Astrocyte (in vitro differentiated cells and primary cell): ENCODE results near the gene FASN. TPM values are rescaled to one million over a fixed set of nuclear protein-coding genes. Genes with fewer than 3 reads are reported as not detected.

Source experiments
- DNase-seq: peaks from one replicate; pipeline ENCODE4 v3.0.0-alpha.2; 2010; ENCODE audit warnings: low read depth
- FAIRE-seq: peaks from 2 replicates; lab custom pipeline; 2011; peaks lifted over from hg19 to GRCh38; lab: Jason Lieb, UNC
- H2AFZ ChIP-seq: 2 replicates; pipeline ENCODE4 v1.6.0; 2012; ENCODE audit warnings: low read depth, low read length, inconsistent platforms
- H3K27ac ChIP-seq: 2 replicates; pipeline ENCODE4 v1.5.1; 2011; ENCODE audit warnings: low read depth, low read length, inconsistent platforms
- H3K27me3 ChIP-seq: 2 replicates; pipeline ENCODE4 v1.6.0; 2011; ENCODE audit warnings: low read length, inconsistent platforms; ENCODE audit not compliant: insufficient read depth
- H3K36me3 ChIP-seq: 2 replicates; pipeline ENCODE4 v1.5.1; 2011; ENCODE audit warnings: low read length, inconsistent platforms; ENCODE audit not compliant: insufficient read depth
- H3K4me1 ChIP-seq: 2 replicates; pipeline ENCODE4 v1.5.1; 2011; ENCODE audit warnings: low read length, inconsistent platforms; ENCODE audit not compliant: insufficient read depth
- H3K4me2 ChIP-seq: 2 replicates; pipeline ENCODE4 v1.6.0; 2012; ENCODE audit warnings: low read length, inconsistent platforms
- H3K4me3 ChIP-seq: 2 replicates; pipeline ENCODE4 v1.5.1; 2011; ENCODE audit warnings: low read depth, mild to moderate bottlenecking, low read length, inconsistent platforms; ENCODE audit not compliant: insufficient read depth
- H3K79me2 ChIP-seq: 2 replicates; pipeline ENCODE4 v1.6.0; 2012; ENCODE audit warnings: mild to moderate bottlenecking, low read length, inconsistent platforms; ENCODE audit not compliant: insufficient read depth
- H3K9ac ChIP-seq: 2 replicates; pipeline ENCODE4 v1.6.0; 2012; ENCODE audit warnings: mild to moderate bottlenecking, low read length, inconsistent platforms
- H3K9me3 ChIP-seq: 2 replicates; pipeline ENCODE4 v1.5.1; 2012; ENCODE audit warnings: low read depth, mild to moderate bottlenecking, low read length, inconsistent platforms; ENCODE audit not compliant: insufficient read depth
- H4K20me1 ChIP-seq: 2 replicates; pipeline ENCODE4 v1.6.0; 2012; ENCODE audit warnings: low read length, inconsistent platforms; ENCODE audit not compliant: insufficient read depth
- H3K27ac Mint-ChIP-seq: one replicate; pipeline ENCODE4 v1.8.0; 2021; ENCODE audit warnings: mild to moderate bottlenecking, mixed read lengths; ENCODE audit not compliant: unreplicated experiment
- H3K27me3 Mint-ChIP-seq: one replicate; pipeline ENCODE4 v1.8.0; 2021; ENCODE audit warnings: low read depth, mixed read lengths; ENCODE audit not compliant: unreplicated experiment
- H3K36me3 Mint-ChIP-seq: one replicate; pipeline ENCODE4 v1.8.0; 2021; ENCODE audit warnings: low read depth, mixed read lengths; ENCODE audit not compliant: unreplicated experiment
- H3K4me1 Mint-ChIP-seq: one replicate; pipeline ENCODE4 v1.8.0; 2021; ENCODE audit warnings: low read depth, mixed read lengths; ENCODE audit not compliant: unreplicated experiment
- H3K4me3 Mint-ChIP-seq: one replicate; pipeline ENCODE4 v1.8.0; 2021; ENCODE audit warnings: mild to moderate bottlenecking, moderate library complexity, mixed read lengths; ENCODE audit not compliant: unreplicated experiment
- H3K9me3 Mint-ChIP-seq: one replicate; pipeline ENCODE4 v1.8.0; 2021; ENCODE audit warnings: mild to moderate bottlenecking, mixed read lengths; ENCODE audit not compliant: unreplicated experiment
- EZH2 ChIP-seq: IDR thresholded peaks from 2 replicates; pipeline ENCODE4 v1.6.1; 2012; ENCODE audit warnings: mild to moderate bottlenecking, low read length, inconsistent platforms; ENCODE audit not compliant: insufficient read depth
- total RNA-seq: library from RNA; stranded (reverse); gene quantifications from 2 replicates; pipeline ENCODE4 v1.2.1, GENCODE V29; 2021
- TF ChIP-seq, protein P1 (sequence below): IDR thresholded peaks from 2 replicates; pipeline ENCODE4 v1.5.1; 2011; ENCODE audit warnings: low read depth, mild to moderate bottlenecking, inconsistent platforms, low read length, moderate library complexity; ENCODE audit not compliant: insufficient read depth

FASN gene
- total RNA-seq, 1 donor from 2014 or later, result 203 TPM

DNA sequence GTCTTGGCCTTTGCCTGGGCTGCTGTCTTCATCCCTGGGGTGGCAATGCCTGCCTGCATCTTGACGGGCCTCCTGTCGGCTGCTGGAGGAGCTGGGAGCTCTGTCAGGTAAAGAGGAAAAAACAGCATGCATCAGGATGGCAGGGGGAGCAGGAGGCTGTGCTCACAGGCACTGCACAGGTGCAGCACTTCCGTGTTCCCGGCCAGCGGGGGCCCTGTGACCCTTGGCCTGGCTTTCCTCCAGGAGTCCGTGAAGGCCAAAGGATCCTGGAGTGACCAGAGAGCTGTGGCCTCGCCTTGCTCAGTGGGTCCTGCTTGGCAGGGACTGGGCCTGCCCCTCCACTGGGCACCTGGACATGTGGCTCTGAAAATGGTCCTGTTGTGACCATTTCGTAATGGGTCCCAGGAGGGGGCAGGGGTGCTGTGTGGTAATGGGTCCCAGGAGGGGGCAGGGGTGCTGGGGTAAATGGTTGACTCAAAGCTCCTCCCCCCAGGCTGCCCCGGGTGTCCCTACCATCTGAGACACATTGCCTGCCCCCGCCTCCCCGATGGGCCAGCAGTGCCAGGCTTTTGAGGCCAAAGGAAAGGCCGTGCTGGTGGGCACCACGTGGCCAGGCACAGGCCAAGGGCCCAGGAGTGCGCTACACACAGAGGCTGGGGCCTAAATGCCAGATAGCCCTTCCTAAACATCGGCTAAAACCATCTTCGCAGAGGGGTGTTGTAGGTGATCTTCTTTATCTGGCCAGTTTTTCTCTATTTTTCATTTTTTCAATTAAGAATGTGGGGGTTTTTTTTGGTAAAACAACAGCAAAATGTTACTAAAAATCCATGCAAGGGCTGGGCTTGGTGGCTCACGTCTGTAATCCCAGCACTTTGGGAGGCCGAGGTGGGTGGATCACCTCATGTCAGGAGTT, 4.0 kb upstream of the FASN start:
- Histone ChIP-seq H2AFZ (no peak overlapping the region), H3K4me1 (peaks cover 19% of the 10 kb centered on the region), H3K27me3 (no peaks in the 10 kb centered on the region), H3K36me3 (no peaks in the 10 kb centered on the region), H3K4me3 (no peak overlapping the region), H3K4me2 (no peak overlapping the region), H3K27ac (no peak overlapping the region), H3K9me3 (no peaks in the 10 kb centered on the region), H3K79me2 (peaks cover 10% of the 10 kb centered on the region), H4K20me1 (peaks cover 3% of the 10 kb centered on the region), H3K9ac (no peak overlapping the region)
- H3K27ac Mint-ChIP-seq, result no peak overlapping the region
- H3K27me3 Mint-ChIP-seq, result no peaks in the 10 kb centered on the region
- H3K9me3 Mint-ChIP-seq, result no peaks in the 10 kb centered on the region
- H3K4me1 Mint-ChIP-seq, result peaks cover 6% of the 10 kb centered on the region
- FAIRE-seq (no peak), DNase-seq (no peak)
- no peak for TF ChIP-seq EZH2
- TF ChIP-seq, protein P1, sequence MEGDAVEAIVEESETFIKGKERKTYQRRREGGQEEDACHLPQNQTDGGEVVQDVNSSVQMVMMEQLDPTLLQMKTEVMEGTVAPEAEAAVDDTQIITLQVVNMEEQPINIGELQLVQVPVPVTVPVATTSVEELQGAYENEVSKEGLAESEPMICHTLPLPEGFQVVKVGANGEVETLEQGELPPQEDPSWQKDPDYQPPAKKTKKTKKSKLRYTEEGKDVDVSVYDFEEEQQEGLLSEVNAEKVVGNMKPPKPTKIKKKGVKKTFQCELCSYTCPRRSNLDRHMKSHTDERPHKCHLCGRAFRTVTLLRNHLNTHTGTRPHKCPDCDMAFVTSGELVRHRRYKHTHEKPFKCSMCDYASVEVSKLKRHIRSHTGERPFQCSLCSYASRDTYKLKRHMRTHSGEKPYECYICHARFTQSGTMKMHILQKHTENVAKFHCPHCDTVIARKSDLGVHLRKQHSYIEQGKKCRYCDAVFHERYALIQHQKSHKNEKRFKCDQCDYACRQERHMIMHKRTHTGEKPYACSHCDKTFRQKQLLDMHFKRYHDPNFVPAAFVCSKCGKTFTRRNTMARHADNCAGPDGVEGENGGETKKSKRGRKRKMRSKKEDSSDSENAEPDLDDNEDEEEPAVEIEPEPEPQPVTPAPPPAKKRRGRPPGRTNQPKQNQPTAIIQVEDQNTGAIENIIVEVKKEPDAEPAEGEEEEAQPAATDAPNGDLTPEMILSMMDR, result no peak
- H3K4me3 Mint-ChIP-seq, result no peak overlapping the region
- H3K36me3 Mint-ChIP-seq, result no peaks in the 10 kb centered on the region

DNA sequence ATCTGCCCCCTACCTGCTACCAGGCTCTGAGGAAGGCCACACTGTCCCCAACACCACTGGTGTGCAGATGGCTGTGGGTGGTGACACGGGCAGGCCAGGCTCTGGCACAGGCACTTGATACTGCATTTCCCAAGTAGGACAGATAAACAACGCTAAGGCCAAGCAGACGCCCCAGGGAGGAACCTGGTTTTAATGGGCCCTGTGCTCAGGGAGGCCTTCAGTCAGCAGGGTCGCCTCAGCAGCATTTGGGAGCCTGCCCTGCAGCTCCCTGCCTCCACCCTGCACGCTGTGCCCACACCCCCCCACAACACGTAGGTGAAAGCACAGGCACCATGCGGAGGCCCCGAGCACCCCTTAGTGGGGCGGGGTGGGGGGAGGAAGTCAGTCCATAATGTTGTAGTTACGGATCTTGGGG, 3.3 kb upstream of the FASN start:
- H3K4me1 Mint-ChIP-seq, result peaks cover 6% of the 10 kb centered on the region
- DNase-seq, result no peak
- Histone ChIP-seq H3K27ac (no peak overlapping the region), H3K79me2 (peaks cover 17% of the 10 kb centered on the region), H3K27me3 (no peaks in the 10 kb centered on the region), H4K20me1 (peaks cover 10% of the 10 kb centered on the region), H3K36me3 (no peaks in the 10 kb centered on the region), H3K9me3 (no peaks in the 10 kb centered on the region), H3K4me1 (peaks cover 22% of the 10 kb centered on the region), H3K4me2 (no peak overlapping the region), H3K9ac (no peak overlapping the region), H3K4me3 (no peak overlapping the region), H2AFZ (no peak overlapping the region)
- TF ChIP-seq EZH2, result no peak
- FAIRE-seq, result no peak
- no peaks in the 10 kb centered on the region for H3K9me3 Mint-ChIP-seq
- H3K36me3 Mint-ChIP-seq, result no peaks in the 10 kb centered on the region
- H3K27ac Mint-ChIP-seq, result no peak overlapping the region
- H3K27me3 Mint-ChIP-seq, result no peaks in the 10 kb centered on the region
- no peak overlapping the region for H3K4me3 Mint-ChIP-seq

DNA sequence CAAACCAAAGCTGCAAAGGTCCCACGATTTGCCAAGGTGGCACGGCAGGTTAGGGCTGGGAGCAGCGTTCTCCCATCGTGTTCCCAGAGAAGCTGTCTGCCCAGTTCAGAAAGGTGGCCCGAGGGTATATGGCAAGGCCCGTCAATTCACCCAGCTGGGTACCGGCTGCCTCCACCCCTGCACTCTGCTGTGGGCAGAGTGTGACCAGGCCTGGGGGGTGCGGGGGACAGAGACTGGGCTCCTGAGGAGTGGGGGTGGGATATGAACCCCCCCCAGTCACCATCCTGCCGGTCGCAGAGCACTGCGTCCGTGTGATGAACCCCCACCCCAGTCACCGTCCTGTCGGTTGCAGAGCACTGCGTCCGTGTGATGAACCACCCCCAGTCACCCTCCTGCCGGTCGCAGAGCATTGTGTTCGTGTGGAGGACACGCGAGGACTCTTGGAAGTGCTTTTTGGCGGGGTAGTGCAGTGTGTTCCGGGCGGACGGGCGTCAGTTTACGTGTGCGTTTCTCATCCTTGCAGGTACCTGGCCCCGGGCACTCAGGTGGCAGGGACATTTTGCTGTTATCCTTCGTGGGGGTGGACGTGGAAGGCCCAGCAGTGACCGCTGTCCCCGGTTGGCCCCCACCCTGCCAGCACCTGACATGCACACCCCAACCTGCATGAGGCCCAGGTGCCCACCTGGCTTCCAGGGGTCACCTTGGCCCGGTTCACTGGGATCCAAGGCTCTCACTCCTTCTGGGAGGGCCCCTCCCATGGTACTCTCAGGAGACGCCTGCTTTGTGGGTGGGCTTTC, 2.7 kb upstream of the FASN start:
- H3K4me3 Mint-ChIP-seq, result peak overlapping the region; percentile 40
- H3K36me3 Mint-ChIP-seq, result no peaks in the 10 kb centered on the region
- H3K4me1 Mint-ChIP-seq, result peaks cover 6% of the 10 kb centered on the region
- H3K27me3 Mint-ChIP-seq, result no peaks in the 10 kb centered on the region
- Histone ChIP-seq H3K36me3 (no peaks in the 10 kb centered on the region), H4K20me1 (peaks cover 17% of the 10 kb centered on the region), H3K4me1 (peaks cover 25% of the 10 kb centered on the region), H3K4me2 (no peak overlapping the region), H3K27ac (no peak overlapping the region), H3K4me3 (no peak overlapping the region), H3K79me2 (peaks cover 23% of the 10 kb centered on the region), H3K9ac (no peak overlapping the region), H2AFZ (no peak overlapping the region), H3K9me3 (no peaks in the 10 kb centered on the region), H3K27me3 (no peaks in the 10 kb centered on the region)
- FAIRE-seq, result no peak
- H3K27ac Mint-ChIP-seq, result peak overlapping the region; percentile 92
- H3K9me3 Mint-ChIP-seq, result no peaks in the 10 kb centered on the region
- no peak for TF ChIP-seq EZH2
- TF ChIP-seq, protein P1, result no peak
- no peak for DNase-seq
